NCI-H1417 (cell line): Measurements from ENCODE around the gene FCRLB.

ENCODE experiments used
- DNase-seq, 3 experiments: peaks; one replicate each; lab custom pipeline; 2025; lab: John Stamatoyannopoulos, UW

The FCRLB gene

DNA sequence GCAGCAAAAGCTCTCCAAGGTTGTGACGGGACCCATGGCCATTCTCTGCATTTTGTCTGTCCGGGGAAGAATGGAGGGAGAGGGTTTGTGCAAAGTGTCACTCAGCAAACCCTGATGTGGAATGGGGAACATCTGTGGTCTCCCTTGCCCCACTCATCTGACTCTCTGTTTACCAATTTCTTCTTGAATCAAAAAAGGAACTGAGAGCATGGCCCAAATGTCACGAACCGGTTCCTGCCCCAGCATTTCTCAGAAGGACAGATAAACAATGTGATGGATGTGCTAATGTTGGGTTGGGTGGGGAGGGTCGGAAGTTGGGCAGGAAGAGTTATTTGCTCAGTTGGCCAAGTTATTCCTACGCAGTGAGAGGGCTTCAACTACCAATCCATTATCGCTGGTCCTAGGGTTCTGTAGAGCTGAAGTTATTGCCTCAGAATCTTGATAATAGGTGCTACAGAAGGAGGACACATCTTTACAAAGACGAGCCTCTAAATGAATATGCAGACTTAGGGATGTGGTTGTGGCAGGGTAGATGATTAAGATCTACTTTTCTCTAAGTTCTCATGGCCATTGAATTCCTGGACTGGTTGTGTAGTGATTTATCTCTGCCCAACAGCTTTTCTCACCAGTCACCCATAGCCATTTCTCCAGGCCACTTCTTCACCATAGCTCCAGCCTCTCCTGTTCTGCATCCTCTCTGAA lies 18.7 kb downstream of the FCRLB start:
- no peak for DNase-seq

DNA sequence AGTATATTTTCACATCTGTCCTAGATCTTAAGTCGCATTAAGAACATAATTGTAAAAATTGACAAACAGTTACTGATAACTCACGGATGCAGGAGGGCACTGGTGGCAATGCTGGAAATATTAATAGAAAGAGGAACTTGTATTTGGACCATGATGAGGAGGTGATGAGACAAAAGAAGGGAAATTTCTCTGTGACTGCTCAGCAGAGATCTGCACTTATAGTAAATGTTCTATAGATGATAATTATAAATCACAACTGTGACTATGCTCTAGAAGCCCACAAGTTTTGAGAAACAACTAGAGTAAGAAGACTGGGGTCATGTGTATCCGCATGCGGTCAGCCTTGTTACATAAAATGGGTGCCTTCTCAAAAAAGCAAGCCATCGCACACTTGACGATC lies 19.6 kb downstream of the FCRLB start:
- no peak for DNase-seq

GRCh38 chr1:161743231-161743630 lies 21.9 kb downstream of the FCRLB start:
- DNase-seq: no peak

- no peak for DNase-seq
These were observed 26.5 kb downstream of the FCRLB start for GRCh38 chr1:161747801-161748200.

GRCh38 chr1:161749509-161750407 lies 28.4 kb downstream of the FCRLB start, which contains the start of gene DUSP12:
Gene DUSP12 (plus strand): TSS chr1:161749786. CDS start chr1:161749802, 16 bp downstream.
- DNase-seq: peak; percentile 94 to 99 (median 98)

GRCh38 chr1:161763522-161764098 lies 42.3 kb downstream of the FCRLB start:
- peak in 1 of 3 experiments; percentile 35 for DNase-seq

GRCh38 chr1:161766102-161766981 lies 45.0 kb downstream of the FCRLB start, which contains the start of gene ATF6:
Gene ATF6 (plus strand): TSS chr1:161766320. CDS start chr1:161766361, 41 bp downstream.
- peak; percentile 83 to 97 (median 94) for DNase-seq

GRCh38 chr1:161768461-161768860 lies 47.1 kb downstream of the FCRLB start:
- no peak for DNase-seq

- no peak for DNase-seq
These were observed 47.8 kb downstream of the FCRLB start for GRCh38 chr1:161768986-161769672.

DNA sequence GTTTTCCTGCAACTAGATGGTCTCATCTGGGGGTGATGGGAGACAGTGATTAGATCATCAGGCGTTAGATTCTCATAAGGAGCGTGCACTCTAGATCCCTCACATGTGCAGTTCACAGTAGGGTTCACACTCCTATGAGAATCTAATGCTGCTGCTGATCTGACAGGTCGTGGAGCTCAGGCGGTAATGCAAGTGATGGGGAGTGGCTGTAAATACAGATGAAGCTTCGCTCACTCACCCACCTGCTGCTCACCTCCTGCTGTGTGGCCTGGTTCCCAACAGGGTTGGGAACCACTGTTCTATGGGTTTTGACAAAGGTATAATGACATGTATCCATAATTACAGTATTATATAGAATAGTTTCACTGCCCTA lies 48.3 kb downstream of the FCRLB start:
- DNase-seq: peak in 2 of 3 experiments; percentile 27 to 61

GRCh38 chr1:161770250-161770649 lies 48.9 kb downstream of the FCRLB start:
- no peak for DNase-seq

- no peak for DNase-seq
These were observed 49.8 kb downstream of the FCRLB start for GRCh38 chr1:161771161-161771560.

- no peak for DNase-seq
These were observed 50.6 kb downstream of the FCRLB start for GRCh38 chr1:161771973-161772372.

- DNase-seq: no peak
These were observed 51.1 kb downstream of the FCRLB start for GRCh38 chr1:161772397-161772796.

DNA sequence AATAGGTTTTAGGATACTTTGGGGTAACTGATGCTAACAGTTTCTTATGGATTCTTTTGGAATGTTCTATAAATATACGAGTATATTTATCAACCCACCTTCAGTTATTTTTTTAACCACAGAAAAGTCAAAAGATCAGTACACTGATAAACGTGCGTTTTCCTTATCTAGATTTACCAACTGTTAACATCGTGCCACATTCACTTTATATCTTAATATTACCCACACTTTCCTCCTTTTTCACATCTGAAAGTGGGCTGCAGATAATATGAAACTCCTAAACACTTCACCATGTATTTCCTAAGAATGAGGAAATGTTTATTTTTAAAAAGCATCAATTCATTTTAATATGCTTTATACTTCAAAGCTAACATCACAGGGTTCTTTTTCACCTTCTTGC lies 52.4 kb downstream of the FCRLB start:
- no peak for DNase-seq

GRCh38 chr1:161777261-161777660 lies 55.9 kb downstream of the FCRLB start:
- DNase-seq: no peak
